IMR-90 (cell line): Measurements from ENCODE around the gene ARL4A. TPM values are rescaled to one million over a fixed set of nuclear protein-coding genes. Genes with fewer than 3 reads are reported as not detected.
A peak's percentile ranks its signal among the peaks of the same experiment; 100 is the strongest.

Experiments used
- ATAC-seq: fragments of 200-7000 bp; cut with Tn5 transposase; 2 replicates; pipeline ENCODE4 v1.9.1; 2020; ENCODE audit warnings: low read depth, mild to moderate bottlenecking, moderate library complexity
- BruUV-seq: library from RNA; stranded (reverse); fragments of 400-500 nt; replicated peaks from 2 replicates; lab custom pipeline; 2021; lab: Mats Ljungman, UMichigan
- CTCF ChIA-PET: fragments of 300-600 bp; formaldehyde crosslinking; extraction: SDS; loops from one replicate; lab custom pipeline; 2021; ENCODE audit warnings: antibody characterized with exemption; lab: Yijun Ruan, JAX
- POLR2A ChIA-PET: fragments of 300-600 bp; sonication (Branson Sonifier 250); formaldehyde crosslinking; loops from one replicate; lab custom pipeline; 2022; ENCODE audit warnings: antibody characterized with exemption; ENCODE audit not compliant: unreplicated experiment; lab: Charles Lee
- DNase-seq: peaks from one replicate; pipeline ENCODE4 v3.0.0; 2013
- H2AFZ ChIP-seq: replicated peaks from 2 replicates; pipeline ENCODE3; 2013; ENCODE audit warnings: low read length, mild to moderate bottlenecking; ENCODE audit not compliant: poor library complexity
- H2AK5ac ChIP-seq: 2 replicates; pipeline ENCODE4 v1.6.1; 2013; ENCODE audit warnings: low read depth, low read length, inconsistent platforms
- H2AK9ac ChIP-seq: replicated peaks from 2 replicates; pipeline ENCODE3; 2013; ENCODE audit warnings: mild to moderate bottlenecking, low read depth, low read length, moderate library complexity; ENCODE audit not compliant: poor library complexity
- H2BK120ac ChIP-seq: 2 replicates; pipeline ENCODE4 v1.6.1; 2013; ENCODE audit warnings: low read depth, low read length, inconsistent platforms
- H2BK15ac ChIP-seq: 3 replicates; pipeline ENCODE4 v1.6.1; 2013; ENCODE audit warnings: low read depth, low read length, inconsistent platforms
- H2BK20ac ChIP-seq: 2 replicates; pipeline ENCODE4 v1.6.1; 2013; ENCODE audit warnings: low read depth, mild to moderate bottlenecking, inconsistent platforms, low read length, moderate library complexity
- H2BK5ac ChIP-seq: 2 replicates; pipeline ENCODE4 v1.6.1; 2013; ENCODE audit warnings: mild to moderate bottlenecking, low read depth, low read length, inconsistent platforms; ENCODE audit not compliant: poor library complexity, severe bottlenecking
- H3K14ac ChIP-seq: replicated peaks from 2 replicates; pipeline ENCODE4 v1.6.1; 2013; ENCODE audit warnings: low read depth, low read length, inconsistent platforms
- H3K18ac ChIP-seq: 2 replicates; pipeline ENCODE4 v1.6.1; 2013; ENCODE audit warnings: low read depth, low read length, control low read depth
- H3K23ac ChIP-seq: 2 replicates; pipeline ENCODE4 v1.6.1; 2013; ENCODE audit warnings: low read depth, low read length, inconsistent platforms
- H3K27ac ChIP-seq: 2 replicates; pipeline ENCODE4 v1.5.1; 2013; ENCODE audit warnings: mild to moderate bottlenecking, control low read depth, low read length; ENCODE audit not compliant: insufficient read depth
- H3K27me3 ChIP-seq: 2 replicates; pipeline ENCODE4 v1.6.1; 2013; ENCODE audit warnings: low read length; ENCODE audit not compliant: control insufficient read depth, insufficient read depth
- H3K36me3 ChIP-seq: 2 replicates; pipeline ENCODE4 v1.6.1; 2013; ENCODE audit warnings: low read length, mixed read lengths; ENCODE audit not compliant: control insufficient read depth, insufficient read depth
- H3K4ac ChIP-seq: 2 replicates; pipeline ENCODE4 v1.6.1; 2013; ENCODE audit warnings: low read depth, low read length, inconsistent platforms
- H3K4me1 ChIP-seq: 2 replicates; pipeline ENCODE4 v1.6.1; 2013; ENCODE audit warnings: low read length, mixed read lengths; ENCODE audit not compliant: control insufficient read depth, insufficient read depth
- H3K4me2 ChIP-seq: 2 replicates; pipeline ENCODE4 v1.6.1; 2013; ENCODE audit warnings: low read depth, mild to moderate bottlenecking, control low read depth, low read length, moderate library complexity
- H3K4me3 ChIP-seq: 2 replicates; pipeline ENCODE4 v1.5.1; 2013; ENCODE audit warnings: low read depth, mild to moderate bottlenecking, control low read depth, low read length, moderate library complexity; ENCODE audit not compliant: insufficient read depth
- H3K56ac ChIP-seq: 2 replicates; pipeline ENCODE4 v1.6.1; 2013; ENCODE audit warnings: low read length, inconsistent platforms; ENCODE audit not compliant: insufficient read depth; ENCODE audit errors: extremely low read depth
- H3K79me1 ChIP-seq, 2 experiments: 2 replicates each; pipeline ENCODE4 v1.6.1; 2013; ENCODE audit warnings: low read length in 2 of 2, inconsistent platforms in 1 of 2, low read depth in 1 of 2
- H3K9ac ChIP-seq: 2 replicates; pipeline ENCODE4 v1.6.1; 2013; ENCODE audit warnings: low read depth, low read length, control low read depth
- H3K9me1 ChIP-seq: 2 replicates; pipeline ENCODE4 v1.6.1; 2013; ENCODE audit warnings: low read length, inconsistent platforms; ENCODE audit not compliant: insufficient read depth
- H3K9me3 ChIP-seq: 2 replicates; pipeline ENCODE4 v1.6.1; 2013; ENCODE audit warnings: low read length; ENCODE audit not compliant: control insufficient read depth, insufficient read depth
- H4K20me1 ChIP-seq: 2 replicates; pipeline ENCODE4 v1.6.1; 2013; ENCODE audit warnings: low read length, inconsistent platforms; ENCODE audit not compliant: insufficient read depth
- H4K5ac ChIP-seq: 2 replicates; pipeline ENCODE4 v1.6.1; 2013; ENCODE audit warnings: mild to moderate bottlenecking, low read depth, low read length, control low read depth
- H4K8ac ChIP-seq, 2 experiments: 2 replicates each; pipeline ENCODE4 v1.6.1; 2013; ENCODE audit warnings: low read depth in 2 of 2, low read length in 2 of 2, control low read depth in 1 of 2, inconsistent platforms in 1 of 2
- H4K91ac ChIP-seq: 2 replicates; pipeline ENCODE4 v1.6.1; 2013; ENCODE audit warnings: low read depth, low read length, inconsistent platforms; ENCODE audit not compliant: insufficient read depth
- BHLHE40 ChIP-seq: fragments of 150-350 bp; IDR thresholded peaks from 2 replicates; pipeline ENCODE4 v1.6.1; 2016; ENCODE audit warnings: mild to moderate bottlenecking, low read depth, low read length
- CEBPB ChIP-seq: IDR thresholded peaks from 2 replicates; pipeline ENCODE4 v1.6.1; 2012; ENCODE audit warnings: low read depth, low read length, improper control_type of control experiment
- CHD1 ChIP-seq: IDR thresholded peaks from 2 replicates; pipeline ENCODE4 v1.6.1; 2012; ENCODE audit warnings: low read depth, low read length, improper control_type of control experiment
- CTCF ChIP-seq: conservative IDR thresholded peaks from 2 replicates; pipeline ENCODE4 v1.5.1; 2012; ENCODE audit warnings: mild to moderate bottlenecking, low read depth, low read length, improper control_type of control experiment
- ELK1 ChIP-seq: fragments of 150-350 bp; IDR thresholded peaks from 2 replicates; pipeline ENCODE4 v1.6.1; 2016; ENCODE audit warnings: low read depth, mild to moderate bottlenecking, low read length, moderate library complexity, borderline replicate concordance
- FOS ChIP-seq: fragments of 150-350 bp; IDR thresholded peaks from 2 replicates; pipeline ENCODE4 v1.6.1; 2016; ENCODE audit warnings: low read depth, low read length
- MAFK ChIP-seq: IDR thresholded peaks from 2 replicates; pipeline ENCODE4 v1.6.1; 2012; ENCODE audit warnings: low read depth, low read length, improper control_type of control experiment
- MXI1 ChIP-seq: IDR thresholded peaks from 2 replicates; pipeline ENCODE4 v1.6.1; 2012; ENCODE audit warnings: low read depth, mild to moderate bottlenecking, low read length, moderate library complexity, borderline replicate concordance
- NFE2L2 ChIP-seq: fragments of 150-350 bp; IDR thresholded peaks from 2 replicates; pipeline ENCODE4 v1.6.1; 2016; ENCODE audit warnings: low read depth, mild to moderate bottlenecking, low read length
- POLR2A ChIP-seq: IDR thresholded peaks from 2 replicates; pipeline ENCODE4 v1.6.1; 2012; ENCODE audit warnings: mild to moderate bottlenecking, low read depth, low read length
- RAD21 ChIP-seq: IDR thresholded peaks from 2 replicates; pipeline ENCODE4 v1.6.1; 2012; ENCODE audit warnings: low read length, improper control_type of control experiment
- RCOR1 ChIP-seq: IDR thresholded peaks from 2 replicates; pipeline ENCODE4 v1.6.1; 2012; ENCODE audit warnings: mild to moderate bottlenecking, low read length, improper control_type of control experiment; ENCODE audit not compliant: insufficient replicate concordance
- RFX5 ChIP-seq: IDR thresholded peaks from 2 replicates; pipeline ENCODE4 v1.8.0; 2012; ENCODE audit warnings: low read depth, mild to moderate bottlenecking, low read length, moderate library complexity
- SMC3 ChIP-seq: fragments of 150-350 bp; IDR thresholded peaks from 2 replicates; pipeline ENCODE4 v1.6.1; 2016; ENCODE audit warnings: low read depth, mild to moderate bottlenecking, antibody characterized with exemption, low read length, moderate library complexity
- USF2 ChIP-seq: fragments of 150-350 bp; IDR thresholded peaks from 2 replicates; pipeline ENCODE4 v1.6.1; 2017; ENCODE audit warnings: mild to moderate bottlenecking, antibody characterized with exemption, low read length, low read depth
- WGBS, 2 experiments: methylation state at CpG; one replicate each; pipeline versions ENCODE4 v1.1.5 to v1.1.7; 2013; ENCODE audit warnings: missing lambda C conversion rate in 2 of 2; ENCODE audit not compliant: insufficient read length in 1 of 2; ENCODE audit errors: extremely low coverage in 2 of 2; 5-methylcytosine and 5-hydroxymethylcytosine counted together
- dilution Hi-C: fragments of 300-500 bp; cut with HindIII; formaldehyde crosslinking; loops from one replicate; pipeline ENCODE4 v1.14.3; 2018; ENCODE audit warnings: low sequenced_read_pairs; ENCODE audit not compliant: unreplicated experiment
- in situ Hi-C: fragments of 300-500 bp; cut with MboI; formaldehyde crosslinking; loops from 3 replicates; pipeline ENCODE4 v1.14.3; 2019; ENCODE audit warnings: low sequenced_read_pairs, inconsistent platforms, mixed read lengths
- intact Hi-C: fragments of 100-400 bp; cut with micrococcal nuclease; formaldehyde crosslinking; loops from 2 replicates; pipeline ENCODE4 v1.10.0; 2022
- polyA plus RNA-seq, 3 experiments: library from polyadenylated mRNA; depleted of rRNA; stranded (reverse); fragments of >200 nt; gene quantifications; 2 replicates each; pipeline ENCODE4 v1.2.3, GENCODE V29; 2012; ENCODE audit warnings: low replicate concordance in 1 of 3
- total RNA-seq: library from RNA; depleted of rRNA; stranded (reverse); fragments of >200 nt; gene quantifications from 2 replicates; pipeline ENCODE4 v1.2.3, GENCODE V29; 2012

The ARL4A gene
- total and polyA plus RNA-seq, 2 of the 4 experiments (the other 2 are of a cell fraction): 13.7 to 22.4 TPM

- Histone ChIP-seq H3K4me3 (no peak overlapping the region), H2BK15ac (no peak overlapping the region), H2AK5ac (no peak overlapping the region), H3K27me3 (no peaks in the 10 kb centered on the region), H4K91ac (no peak overlapping the region), H3K9ac (no peak overlapping the region), H3K79me1 (no peaks in the 10 kb centered on the region), H4K8ac (no peak overlapping the region), H3K27ac (no peak overlapping the region), H3K18ac (no peak overlapping the region), H3K23ac (no peak overlapping the region), H3K14ac (no peak overlapping the region), H3K36me3 (no peaks in the 10 kb centered on the region), H3K4ac (no peak overlapping the region), H4K20me1 (no peaks in the 10 kb centered on the region), H2AK9ac (no peak overlapping the region), H2AFZ (no peak overlapping the region), H3K9me1 (no peaks in the 10 kb centered on the region), H3K4me1 (peaks cover 5% of the 10 kb centered on the region), H3K56ac (no peak overlapping the region), H3K4me2 (no peak overlapping the region), H2BK5ac (no peak overlapping the region), H2BK120ac (no peak overlapping the region), H3K9me3 (peaks cover 2% of the 10 kb centered on the region; the same call in 1 of the 2 replicates), H4K5ac (no peak overlapping the region), H2BK20ac (no peak overlapping the region)
- POLR2A ChIA-PET: no interaction called here
- CTCF ChIA-PET: no interaction called here
- intact Hi-C loops (loop anchor here (2.0 kb wide), 1 partner anchor 13 kb away; no protein-coding TSS in a partner anchor), in situ Hi-C loops (no loop called here), dilution Hi-C loops (no loop called here)
- DNase-seq: peak; percentile 33
- TF ChIP-seq NFE2L2 (no peak), FOS (no peak), RFX5 (no peak), POLR2A (no peak), SMC3 (no peak), ELK1 (no peak), RAD21 (no peak), CTCF (no peak), RCOR1 (no peak), BHLHE40 (no peak), MXI1 (no peak), CEBPB (no peak), USF2 (no peak), CHD1 (no peak), MAFK (no peak)
- no CpG with 5 or more reads among the region's 2 CpGs for WGBS, 2 experiments
- BruUV-seq: no TSS peak
- ATAC-seq: no peak
Observed at GRCh38 chr7:12703881-12704280, 16.4 kb downstream of the ARL4A start.
